ENCODE results near the gene SYNRG.

The SYNRG gene

GRCh38 chr17:37470181-37470580, 139.0 kb downstream of the SYNRG start:
- DNase-seq (ENCODE audit: low read depth), result no peak

- no peak for DNase-seq (ENCODE audit: low read depth)
Measured at GRCh38 chr17:37466471-37466870, 142.7 kb downstream of the SYNRG start.

DNA sequence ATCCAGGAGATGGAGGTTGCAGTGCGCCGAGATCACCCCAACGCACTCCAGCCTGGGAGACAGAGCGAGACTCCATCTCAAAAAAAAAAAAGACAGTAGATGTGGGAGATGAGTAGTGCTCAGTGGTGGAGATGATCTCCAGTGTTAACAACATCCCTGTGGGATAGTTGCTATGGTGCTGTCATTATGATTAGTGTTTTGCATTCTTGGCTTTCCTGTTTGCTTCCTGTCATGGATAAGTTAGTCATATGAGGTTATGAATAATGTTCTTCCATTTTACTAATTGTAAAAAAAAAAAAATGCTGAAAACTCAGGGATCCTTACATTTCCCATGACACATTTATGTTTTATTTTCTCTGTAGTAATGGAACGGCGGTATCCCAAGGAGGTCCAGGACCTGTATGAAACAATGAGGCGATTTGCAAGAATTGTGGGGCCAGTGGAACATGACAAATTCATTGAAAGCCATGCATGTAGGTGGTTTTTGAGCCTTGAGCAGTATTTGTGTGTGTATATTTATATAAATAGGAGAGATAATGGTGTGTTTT, 144.1 kb downstream of the SYNRG start:
- DNase-seq (ENCODE audit: low read depth), result no peak
